Fibroblast of the aortic adventitia (primary cell): ENCODE measurements around the gene WDR11. TPM values are rescaled to one million over a fixed set of nuclear protein-coding genes. Genes with fewer than 3 reads are reported as not detected.

Experiments used
- DNase-seq: peaks from one replicate; pipeline ENCODE4 v3.0.0-alpha.2; 2010; ENCODE audit warnings: low read depth
- H3K4me3 ChIP-seq: 2 replicates; pipeline ENCODE4 v1.5.1; 2011; ENCODE audit warnings: low read depth, mild to moderate bottlenecking, control low read depth, low read length, moderate library complexity
- total RNA-seq: library from RNA; depleted of rRNA; stranded (reverse); fragments of >200 nt; gene quantifications from 2 replicates; pipeline ENCODE4 v1.2.3, GENCODE V29; 2012; ENCODE audit warnings: low replicate concordance
- TF ChIP-seq, protein P1 (sequence below): IDR thresholded peaks from 2 replicates; pipeline ENCODE4 v1.5.1; 2011; ENCODE audit warnings: mild to moderate bottlenecking, low read length, control low read depth, inconsistent platforms; ENCODE audit not compliant: insufficient read depth

WDR11 gene
- total RNA-seq, 1 donor: 72.6 TPM

DNA sequence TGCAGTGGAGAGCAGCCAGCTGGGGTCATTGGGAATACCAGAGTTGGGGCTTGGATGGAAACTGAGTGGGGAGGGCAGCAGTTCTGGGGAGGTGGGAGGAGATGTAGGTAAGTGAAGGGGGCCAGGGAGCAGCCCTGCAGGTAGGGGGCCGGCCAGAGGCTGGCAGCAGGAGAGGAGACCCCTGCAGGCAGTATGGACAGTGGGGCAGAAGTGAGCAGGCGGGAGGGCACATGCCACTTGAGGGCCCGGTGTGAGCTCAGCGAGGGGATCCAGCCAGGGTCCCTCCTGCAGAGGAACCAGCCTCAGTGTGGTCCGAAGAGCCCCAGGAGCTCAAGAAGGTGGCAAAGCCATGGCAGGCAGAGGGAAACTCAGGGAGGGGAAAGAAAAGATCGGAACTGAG lies 75.4 kb downstream of the WDR11 start:
- TF ChIP-seq, protein P1, sequence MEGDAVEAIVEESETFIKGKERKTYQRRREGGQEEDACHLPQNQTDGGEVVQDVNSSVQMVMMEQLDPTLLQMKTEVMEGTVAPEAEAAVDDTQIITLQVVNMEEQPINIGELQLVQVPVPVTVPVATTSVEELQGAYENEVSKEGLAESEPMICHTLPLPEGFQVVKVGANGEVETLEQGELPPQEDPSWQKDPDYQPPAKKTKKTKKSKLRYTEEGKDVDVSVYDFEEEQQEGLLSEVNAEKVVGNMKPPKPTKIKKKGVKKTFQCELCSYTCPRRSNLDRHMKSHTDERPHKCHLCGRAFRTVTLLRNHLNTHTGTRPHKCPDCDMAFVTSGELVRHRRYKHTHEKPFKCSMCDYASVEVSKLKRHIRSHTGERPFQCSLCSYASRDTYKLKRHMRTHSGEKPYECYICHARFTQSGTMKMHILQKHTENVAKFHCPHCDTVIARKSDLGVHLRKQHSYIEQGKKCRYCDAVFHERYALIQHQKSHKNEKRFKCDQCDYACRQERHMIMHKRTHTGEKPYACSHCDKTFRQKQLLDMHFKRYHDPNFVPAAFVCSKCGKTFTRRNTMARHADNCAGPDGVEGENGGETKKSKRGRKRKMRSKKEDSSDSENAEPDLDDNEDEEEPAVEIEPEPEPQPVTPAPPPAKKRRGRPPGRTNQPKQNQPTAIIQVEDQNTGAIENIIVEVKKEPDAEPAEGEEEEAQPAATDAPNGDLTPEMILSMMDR: no peak

DNA sequence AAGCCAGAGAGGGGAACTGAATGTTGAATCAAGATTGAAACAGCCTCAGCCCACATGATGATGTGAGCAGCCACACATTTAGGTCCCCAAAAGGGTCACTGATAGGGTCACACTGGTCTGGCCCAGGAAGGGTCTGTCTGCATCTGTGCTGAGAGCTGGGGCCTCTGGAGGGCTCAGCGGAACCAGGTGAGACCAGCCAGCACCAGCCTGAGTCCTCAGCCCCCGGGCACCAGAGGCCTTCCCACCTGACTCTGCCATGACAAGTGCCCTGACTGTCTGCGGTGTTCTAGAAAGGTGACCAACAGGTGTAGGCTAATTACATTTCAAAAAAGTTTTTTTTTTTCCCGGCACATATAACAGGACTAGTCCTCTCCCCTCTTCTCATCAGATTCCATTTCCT lies 76.2 kb downstream of the WDR11 start:
- no peak overlapping the region for H3K4me3 ChIP-seq
- DNase-seq: no peak
- TF ChIP-seq, protein P1: no peak

More for the DNA sequence above, 75.4 kb downstream of the WDR11 start:
- no peak overlapping the region for H3K4me3 ChIP-seq
- DNase-seq: no peak

DNA sequence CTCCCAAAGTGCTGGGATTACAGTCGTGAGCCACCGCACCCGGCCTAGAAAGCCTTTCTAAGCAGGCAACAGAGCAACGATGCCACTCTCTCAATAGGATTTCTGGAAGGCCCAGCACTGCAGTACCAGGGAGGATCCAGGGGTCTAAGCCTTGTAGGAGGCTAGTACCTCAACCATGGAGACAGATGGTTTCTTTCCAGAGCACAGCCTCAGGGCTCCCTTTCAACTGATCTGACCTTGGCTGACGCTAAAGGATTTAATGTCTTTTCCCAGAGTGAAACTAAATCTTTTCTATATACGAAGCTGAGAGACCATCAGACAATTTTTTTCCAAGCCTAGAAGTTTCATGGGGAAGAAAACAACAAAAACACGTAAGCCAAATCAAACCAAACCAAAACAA lies 78.0 kb downstream of the WDR11 start:
- DNase-seq: no peak
- no peak overlapping the region for H3K4me3 ChIP-seq
- TF ChIP-seq, protein P1: no peak

DNA sequence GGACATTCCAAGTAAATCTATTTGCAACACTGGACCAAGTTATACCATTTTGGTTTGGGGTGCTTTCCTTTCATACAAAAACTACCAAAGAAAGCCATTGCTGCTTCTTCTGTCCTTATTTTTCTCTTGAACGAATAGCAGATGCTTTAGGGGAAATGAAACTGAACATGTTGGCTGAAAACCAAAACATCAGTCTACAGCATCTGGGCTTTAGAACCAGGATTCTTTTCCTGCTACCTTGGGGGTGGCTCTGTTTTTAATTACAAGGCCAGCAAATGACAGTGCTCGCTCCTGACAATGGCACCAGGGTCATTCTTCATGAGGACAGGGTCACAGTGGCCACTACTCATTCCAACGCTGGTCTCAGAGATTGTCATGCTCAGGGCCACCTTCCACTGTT lies 80.3 kb downstream of the WDR11 start:
- DNase-seq: no peak
- no peak overlapping the region for H3K4me3 ChIP-seq
- TF ChIP-seq, protein P1: no peak

DNA sequence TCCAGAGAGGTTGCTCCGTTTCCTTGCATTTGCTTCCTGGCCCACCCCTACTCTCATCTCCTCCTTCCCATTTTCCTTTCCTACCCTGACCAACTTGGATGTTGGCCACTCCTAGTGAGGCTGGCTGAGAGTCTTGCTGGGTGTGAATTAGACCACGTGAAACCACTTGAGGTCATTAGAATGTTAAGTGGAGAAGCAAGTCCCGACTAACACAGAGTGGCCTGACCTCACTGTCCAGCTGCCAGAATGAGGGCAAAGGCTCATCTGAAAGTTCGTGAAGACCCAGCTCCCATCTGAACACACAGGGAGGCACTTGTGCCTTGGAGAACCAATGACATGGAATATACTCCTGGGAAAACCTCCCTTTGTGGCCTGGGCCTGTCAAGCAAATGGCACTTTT lies 80.8 kb downstream of the WDR11 start:
- no peak for DNase-seq
- TF ChIP-seq, protein P1: no peak
- no peak overlapping the region for H3K4me3 ChIP-seq

DNA sequence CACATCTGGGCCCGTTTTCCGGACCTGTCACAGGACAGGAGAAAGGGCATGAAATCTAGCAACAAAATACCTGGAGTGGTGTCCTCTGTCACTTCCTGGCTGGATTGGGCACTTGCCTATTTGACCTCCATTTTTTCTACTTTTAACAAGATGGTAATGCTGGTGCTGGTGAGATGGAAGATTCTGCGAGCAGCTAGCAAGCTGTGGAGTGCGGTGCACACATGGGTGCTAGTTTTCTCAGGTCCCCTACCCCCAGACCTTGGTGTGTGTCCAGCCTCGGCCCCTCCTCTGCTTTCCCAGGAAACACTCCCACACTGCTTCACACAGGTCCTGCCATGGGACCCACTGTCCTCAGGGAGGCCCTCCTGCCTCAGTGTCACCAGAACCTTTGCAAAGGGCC lies 87.7 kb downstream of the WDR11 start:
- no peak overlapping the region for H3K4me3 ChIP-seq
- TF ChIP-seq, protein P1: no peak
- no peak for DNase-seq

DNA sequence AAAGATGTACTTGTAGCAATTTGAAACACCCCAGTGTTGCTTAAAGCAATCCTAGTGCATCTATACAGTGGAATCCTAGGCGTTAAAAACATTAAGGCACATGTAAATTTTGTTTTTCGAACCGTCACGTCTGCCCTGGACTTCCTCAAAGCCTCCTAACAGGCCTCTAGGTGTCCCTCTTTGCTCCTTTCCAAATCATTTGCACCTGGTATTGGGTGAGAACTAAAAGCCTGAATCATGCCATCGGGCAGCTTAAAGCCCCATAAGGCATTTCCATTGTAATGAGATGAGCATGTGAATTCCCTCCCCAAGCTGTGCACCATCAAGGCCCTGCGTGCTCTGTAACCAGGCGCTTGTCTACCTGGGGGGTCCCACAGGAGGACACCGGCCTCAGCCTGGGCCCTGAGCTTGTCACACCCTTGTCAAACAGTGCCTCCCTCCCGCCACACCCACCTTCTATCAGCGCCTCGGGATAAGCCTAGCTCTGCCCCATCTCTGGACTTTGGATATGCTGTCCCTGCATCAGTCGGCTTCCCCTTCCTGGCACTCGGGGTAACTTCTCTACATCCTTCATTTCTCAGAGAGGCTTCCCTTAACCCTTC lies 89.2 kb downstream of the WDR11 start:
- DNase-seq: no peak
- TF ChIP-seq, protein P1: no peak
- H3K4me3 ChIP-seq: no peak overlapping the region
